GM18951 (cell line): ENCODE data around the gene OPRD1.

Experiments
- POLR2A ChIP-seq: IDR thresholded peaks from 4 replicates; pipeline ENCODE4 v1.6.1; 2011; ENCODE audit warnings: mild to moderate bottlenecking; ENCODE audit not compliant: insufficient read length, insufficient read depth; ENCODE audit errors: extremely low read depth
- in situ Hi-C: fragments of 300-500 bp; cut with MboI; formaldehyde crosslinking; loops from one replicate; pipeline ENCODE4 v1.12.0; 2022; ENCODE audit warnings: low sequenced_read_pairs, mixed read lengths, inconsistent platforms; ENCODE audit not compliant: unreplicated experiment

OPRD1 gene

DNA sequence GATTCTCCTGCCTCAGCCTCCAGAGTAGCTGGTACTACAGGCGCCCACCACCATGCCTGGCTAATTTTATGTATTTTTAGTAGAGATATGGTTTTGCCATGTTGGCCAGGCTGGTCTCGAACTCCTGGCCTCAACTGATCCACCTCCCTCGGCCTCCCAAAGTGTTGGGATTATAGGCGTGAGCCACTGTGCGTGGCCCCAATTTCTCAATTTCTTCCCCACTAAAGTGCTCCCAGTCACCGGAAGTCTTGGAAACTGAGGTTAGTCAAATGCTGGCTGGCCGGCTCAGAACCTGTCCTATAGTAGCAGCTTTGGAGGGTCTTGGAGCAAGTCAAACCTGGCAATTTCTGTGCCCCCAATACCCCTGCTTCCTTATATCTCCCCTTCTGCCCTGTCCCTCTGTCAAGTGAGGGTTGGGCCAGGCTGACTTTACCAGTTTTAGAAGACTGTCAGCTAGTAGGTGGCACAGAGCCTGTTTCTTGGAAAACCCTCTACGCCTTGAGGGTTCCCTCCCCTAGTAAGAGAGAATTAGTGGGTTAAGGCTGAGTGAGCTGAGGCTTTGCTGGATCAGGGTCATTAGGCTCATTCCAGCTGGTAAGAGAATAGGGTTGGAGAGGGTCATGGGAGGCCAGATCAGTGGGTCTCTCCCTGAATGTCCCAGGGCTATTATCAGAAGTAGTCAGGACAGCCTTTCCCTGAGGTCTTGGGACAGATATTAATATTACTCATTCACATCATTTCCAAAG, 94.1 kb downstream of the OPRD1 start:
- in situ Hi-C loops: no loop called here
- TF ChIP-seq POLR2A: no peak

DNA sequence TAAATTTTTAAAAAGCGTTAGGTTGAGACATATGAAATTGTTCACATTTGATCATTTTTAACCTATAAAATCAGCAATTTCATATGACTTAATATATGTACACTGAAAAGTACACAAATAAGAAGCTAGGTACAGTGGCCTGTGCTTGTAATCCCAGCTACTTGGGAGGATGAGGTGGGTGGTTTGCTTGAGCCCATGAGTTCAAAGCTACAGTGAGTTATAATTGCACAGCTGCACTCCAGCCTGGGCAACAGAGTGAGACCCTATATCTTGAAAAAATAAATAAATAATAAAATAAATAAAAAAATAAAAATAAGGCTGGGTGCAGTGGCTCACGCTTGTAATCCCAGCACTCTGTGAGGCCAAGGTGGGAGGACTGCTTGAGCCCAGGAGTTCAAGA, 97.2 kb downstream of the OPRD1 start:
- no peak for TF ChIP-seq POLR2A
- in situ Hi-C loops: no loop called here

DNA sequence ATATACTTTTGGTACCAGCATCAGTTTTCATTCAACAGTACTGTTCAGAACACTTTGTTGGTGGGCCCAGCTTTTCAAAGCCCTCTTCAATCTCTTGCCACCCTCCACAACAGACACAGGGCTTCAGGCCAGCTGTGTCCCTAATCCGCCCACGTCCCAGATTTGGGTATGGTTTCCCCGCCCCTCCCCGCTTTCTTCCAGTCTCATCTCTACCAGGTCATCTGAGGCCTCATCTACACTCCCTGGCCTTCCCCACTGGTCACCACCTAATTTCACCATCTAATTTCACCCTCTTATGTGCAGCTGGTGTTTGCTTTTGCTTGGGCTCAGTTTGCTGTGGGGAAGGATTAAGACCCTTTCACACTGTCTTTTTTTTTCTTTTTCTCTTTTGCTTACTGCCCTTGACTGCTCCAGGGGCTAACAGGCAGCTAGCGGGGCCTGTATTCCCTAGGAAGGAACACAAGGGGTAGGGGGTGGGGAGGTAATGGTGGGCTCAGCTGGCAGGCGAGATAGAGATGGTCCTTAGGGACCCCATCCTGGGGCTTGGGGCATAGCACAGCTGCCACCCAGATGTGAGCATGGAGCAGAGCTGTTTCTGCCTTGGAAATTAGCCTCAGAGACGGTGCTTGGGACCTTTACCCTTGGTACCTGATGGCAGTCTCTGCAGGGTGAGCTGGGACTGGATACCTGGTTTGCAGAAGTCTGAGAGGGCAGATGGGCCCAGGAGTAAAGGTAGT, 98.6 kb downstream of the OPRD1 start:
- no peak for TF ChIP-seq POLR2A
- in situ Hi-C loops: no loop called here

DNA sequence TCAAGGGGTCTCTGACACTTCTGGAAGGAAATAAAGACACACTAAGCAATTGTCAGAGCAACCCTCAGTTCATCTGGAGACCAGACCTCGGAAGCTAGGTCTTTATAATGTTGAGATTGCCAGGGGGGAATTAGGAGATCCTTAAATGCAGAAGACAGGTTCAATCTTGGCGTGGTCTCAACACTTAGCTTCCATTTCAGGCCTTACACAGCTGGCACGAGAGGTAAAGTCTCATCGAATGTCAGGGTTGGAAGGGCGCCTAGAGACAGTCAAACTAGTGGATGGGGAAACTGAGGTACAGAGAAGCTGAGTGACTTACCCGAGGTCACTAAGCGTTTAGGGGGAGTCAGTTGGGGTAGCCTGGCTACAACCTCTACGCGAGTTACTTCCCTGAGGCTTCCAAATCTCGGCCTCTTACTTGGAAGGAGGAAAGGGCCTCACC, 101.8 kb downstream of the OPRD1 start:
- no peak for TF ChIP-seq POLR2A
- in situ Hi-C loops: no loop called here

DNA sequence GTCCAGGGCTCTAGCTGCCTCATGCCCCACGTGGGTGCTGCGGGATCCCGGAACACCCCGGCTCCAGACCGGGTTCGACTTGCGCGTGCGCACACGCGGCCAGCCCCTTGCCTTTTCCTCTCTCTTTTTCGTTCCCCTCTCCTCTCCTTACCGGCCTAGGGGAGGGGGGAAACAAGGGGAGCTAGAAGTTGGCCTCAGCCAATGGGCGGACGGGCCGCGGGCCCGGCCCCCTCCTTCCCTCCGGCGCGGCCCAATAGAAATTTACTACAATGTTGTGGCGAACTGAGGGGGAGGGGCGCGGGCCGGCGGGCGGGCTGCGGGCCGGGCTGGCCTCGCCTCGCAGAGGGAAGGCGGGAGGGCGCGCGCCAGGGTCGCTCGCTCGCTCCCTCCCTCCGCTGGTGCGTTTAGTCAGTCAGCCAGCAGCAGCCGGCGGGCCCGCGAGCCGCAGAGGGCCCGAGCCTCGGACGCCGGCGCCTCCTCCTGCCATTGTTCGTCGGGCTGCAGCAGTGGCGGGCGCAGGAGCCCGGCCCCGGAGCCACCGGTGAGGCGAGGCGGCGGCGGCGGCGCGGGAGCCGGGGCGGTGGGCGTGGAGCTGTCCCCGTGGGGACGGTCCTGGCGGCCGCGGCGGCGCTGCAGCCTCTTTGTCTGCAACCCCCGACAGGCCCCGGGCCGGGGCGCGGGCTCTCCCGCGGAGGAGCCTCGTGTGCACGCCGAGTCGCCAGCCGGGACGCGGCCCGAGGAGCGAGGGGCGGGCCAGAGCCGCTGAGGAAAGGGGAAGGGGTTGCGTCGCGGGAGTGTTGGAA, 102.5 kb downstream of the OPRD1 start, which contains the start of gene EPB41:
Gene EPB41, plus strand, starts transcription at position 342 of the 803 bp plus-strand sequence. CDS start 72,869 bp downstream, outside the sequence.
- peak; percentile 35 for TF ChIP-seq POLR2A
- in situ Hi-C loops: no loop called here

DNA sequence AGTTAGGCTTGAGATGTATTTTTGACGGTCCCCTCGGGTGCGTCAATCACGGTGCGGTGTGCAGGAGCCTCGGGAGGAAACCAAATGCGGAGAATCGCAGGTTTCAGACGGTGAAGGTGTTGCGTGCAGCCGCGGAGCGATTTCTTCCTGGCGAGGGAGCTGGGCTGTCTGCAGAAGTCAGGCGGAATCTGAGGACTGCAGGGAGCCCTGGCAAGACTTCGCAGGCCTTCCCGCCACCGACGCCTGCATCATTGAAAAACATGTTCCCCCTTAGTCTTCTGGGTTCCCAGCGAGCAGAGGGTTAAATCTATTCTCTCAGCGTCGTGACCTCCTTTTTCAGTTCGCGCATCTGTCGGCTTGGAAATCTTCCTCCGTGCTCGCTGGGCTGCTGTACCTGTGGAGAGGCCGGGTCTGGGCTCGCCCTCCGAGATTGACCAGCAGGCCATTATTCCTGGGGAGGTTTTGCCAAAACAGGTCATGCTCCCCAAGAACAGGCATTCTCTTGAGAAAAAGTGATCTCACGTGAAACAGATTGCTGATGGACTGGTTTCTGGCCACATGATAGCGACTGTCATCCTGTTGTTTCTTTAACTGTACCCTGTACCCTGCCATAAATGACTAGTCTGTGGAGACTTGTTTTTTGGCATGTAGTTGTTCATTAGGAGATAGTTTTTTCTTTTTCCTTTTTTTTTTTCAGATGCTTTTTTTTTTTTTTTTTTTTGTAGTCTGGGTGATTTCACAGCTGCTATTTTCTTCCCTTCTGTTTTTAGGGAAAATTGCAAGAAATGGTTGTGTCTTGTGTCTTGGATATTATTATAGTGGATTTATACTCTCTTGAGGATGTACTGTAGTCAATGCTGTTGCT, 103.3 kb downstream of the OPRD1 start:
- in situ Hi-C loops: no loop called here
- no peak for TF ChIP-seq POLR2A

DNA sequence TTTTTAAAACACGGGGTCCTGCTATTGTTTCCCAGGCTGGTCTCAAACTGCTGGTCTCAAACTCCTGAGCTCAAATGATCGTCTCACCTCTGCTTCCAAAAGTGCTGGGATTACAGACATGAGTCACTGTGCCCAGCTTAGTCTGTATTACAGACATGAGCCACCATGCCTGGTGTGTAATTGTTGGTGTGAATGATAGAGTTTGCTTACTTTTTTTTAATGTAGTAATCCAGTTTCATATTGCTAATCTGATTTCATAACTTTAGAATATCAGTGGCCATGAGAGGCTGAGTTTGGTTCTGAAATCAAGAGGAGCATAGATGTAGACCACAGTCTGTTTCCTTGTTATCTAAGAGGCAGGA, 105.8 kb downstream of the OPRD1 start:
- in situ Hi-C loops: no loop called here
- no peak for TF ChIP-seq POLR2A
